VCaP (cell line): ENCODE results near the gene ALDH4A1.
A peak's percentile ranks its signal among the peaks of the same experiment; 100 is the strongest.

Experiments
- H3K27ac ChIP-seq: fragments of 450-650 bp; 2 replicates; pipeline ENCODE4 v1.5.1; 2017
- TF ChIP-seq, protein P1 (sequence below): fragments of 450-650 bp; conservative IDR thresholded peaks from 2 replicates; pipeline ENCODE4 v1.5.1; 2017; ENCODE audit warnings: mild to moderate bottlenecking, moderate library complexity

The ALDH4A1 gene

GRCh38 chr1:18948048-18948912, 45.9 kb upstream of the ALDH4A1 start:
- TF ChIP-seq, protein P1, sequence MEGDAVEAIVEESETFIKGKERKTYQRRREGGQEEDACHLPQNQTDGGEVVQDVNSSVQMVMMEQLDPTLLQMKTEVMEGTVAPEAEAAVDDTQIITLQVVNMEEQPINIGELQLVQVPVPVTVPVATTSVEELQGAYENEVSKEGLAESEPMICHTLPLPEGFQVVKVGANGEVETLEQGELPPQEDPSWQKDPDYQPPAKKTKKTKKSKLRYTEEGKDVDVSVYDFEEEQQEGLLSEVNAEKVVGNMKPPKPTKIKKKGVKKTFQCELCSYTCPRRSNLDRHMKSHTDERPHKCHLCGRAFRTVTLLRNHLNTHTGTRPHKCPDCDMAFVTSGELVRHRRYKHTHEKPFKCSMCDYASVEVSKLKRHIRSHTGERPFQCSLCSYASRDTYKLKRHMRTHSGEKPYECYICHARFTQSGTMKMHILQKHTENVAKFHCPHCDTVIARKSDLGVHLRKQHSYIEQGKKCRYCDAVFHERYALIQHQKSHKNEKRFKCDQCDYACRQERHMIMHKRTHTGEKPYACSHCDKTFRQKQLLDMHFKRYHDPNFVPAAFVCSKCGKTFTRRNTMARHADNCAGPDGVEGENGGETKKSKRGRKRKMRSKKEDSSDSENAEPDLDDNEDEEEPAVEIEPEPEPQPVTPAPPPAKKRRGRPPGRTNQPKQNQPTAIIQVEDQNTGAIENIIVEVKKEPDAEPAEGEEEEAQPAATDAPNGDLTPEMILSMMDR = no peak

GRCh38 chr1:18947570-18947969, 45.2 kb upstream of the ALDH4A1 start:
- H3K27ac ChIP-seq = no peak overlapping the region; the same call in 1 of the 2 replicates
- TF ChIP-seq, protein P1 = no peak

More at GRCh38 chr1:18948048-18948912, 45.9 kb upstream of the ALDH4A1 start:
- H3K27ac ChIP-seq = peak overlapping the region; percentile 57

GRCh38 chr1:18946550-18947381, 44.4 kb upstream of the ALDH4A1 start:
- TF ChIP-seq, protein P1 = no peak
- H3K27ac ChIP-seq = no peak overlapping the region; the same call in 1 of the 2 replicates

DNA sequence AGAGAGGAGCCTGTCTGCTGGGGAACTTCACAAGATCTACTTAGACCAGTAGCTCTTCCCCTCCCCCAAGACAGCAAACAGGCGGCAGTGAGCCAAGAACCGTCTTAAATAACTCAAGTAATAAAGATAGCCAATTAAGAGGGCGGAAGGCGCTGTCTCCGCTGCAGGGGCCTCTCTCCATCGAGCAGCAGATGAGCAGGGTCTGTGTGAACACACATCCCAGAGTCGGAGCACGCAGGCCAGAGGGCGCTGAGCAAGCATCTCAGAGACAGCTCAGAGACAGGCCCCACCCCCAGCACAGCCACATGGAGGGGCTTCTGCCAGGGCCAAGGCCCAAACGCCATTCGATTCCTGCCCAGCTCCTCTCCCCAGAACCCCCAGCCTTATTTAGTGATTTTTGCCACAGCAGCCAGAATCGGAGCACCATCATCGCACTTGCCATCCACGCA, 43.1 kb upstream of the ALDH4A1 start:
- H3K27ac ChIP-seq = peak overlapping the region; percentile 61; the same call in 1 of the 2 replicates
- TF ChIP-seq, protein P1 = no peak

DNA sequence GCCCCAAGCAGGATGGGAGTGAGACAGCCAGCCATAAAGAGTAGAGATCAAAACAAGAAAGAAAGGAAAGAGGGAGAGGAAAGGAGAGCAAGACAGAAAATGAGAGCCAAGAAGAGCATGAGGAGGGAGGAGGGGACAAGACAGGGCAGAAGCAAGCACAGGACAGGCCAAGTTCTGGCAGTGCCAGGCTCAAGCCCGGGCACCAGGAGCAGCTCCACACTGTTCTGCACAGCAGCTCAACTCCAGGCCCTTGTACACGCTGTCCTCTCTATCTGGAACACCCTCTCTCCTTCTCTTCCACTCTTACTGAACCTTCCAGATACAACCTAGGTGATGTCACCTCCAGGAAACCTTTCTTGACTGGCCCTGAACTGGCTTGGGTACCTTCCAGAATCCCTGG, 42.5 kb upstream of the ALDH4A1 start:
- H3K27ac ChIP-seq = peak overlapping the region; percentile 61; the same call in 1 of the 2 replicates

GRCh38 chr1:18943914-18944572, 41.7 kb upstream of the ALDH4A1 start:
- TF ChIP-seq, protein P1 = no peak
- peak overlapping the region; percentile 61; the same call in 1 of the 2 replicates for H3K27ac ChIP-seq

More for the DNA sequence above, 42.5 kb upstream of the ALDH4A1 start:
- TF ChIP-seq, protein P1 = no peak
